ENCODE data around the gene ETNK1. TPM values are rescaled to one million over a fixed set of nuclear protein-coding genes. Genes with fewer than 3 reads are reported as not detected.
"Not testable (repeated sequence)": the region's sequence is repeated elsewhere in the genome, so short reads cannot be mapped to it uniquely, and the experiment has no call there.

Gene ETNK1
- total RNA-seq, 4 donors from 2014 or later, result 15.3 to 33.3 (median 28.5) TPM

DNA sequence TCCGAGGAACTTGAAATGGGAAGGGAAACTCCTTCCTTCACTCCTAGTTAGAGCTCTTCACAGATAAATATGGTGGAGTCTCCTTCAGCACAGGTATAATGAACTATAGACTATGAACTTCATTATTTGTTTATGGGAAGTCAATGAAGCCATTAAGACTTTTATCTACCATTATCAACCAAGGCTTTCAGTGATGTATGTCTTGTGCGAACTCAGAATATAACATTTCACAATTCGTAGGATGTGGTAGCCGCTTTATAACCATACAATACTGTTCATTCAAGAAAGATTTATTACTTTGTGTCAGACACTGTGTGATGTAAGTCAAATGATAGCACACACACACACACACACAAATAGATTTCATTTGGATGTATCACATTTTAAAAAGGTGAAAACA lies 24.8 kb upstream of the ETNK1 start:
- ATAC-seq, result no peak
- Histone ChIP-seq H3K27me3 (no peaks in the 10 kb centered on the region), H3K9me3 (no peaks in the 10 kb centered on the region), H3K4me3 (no peak overlapping the region), H3K4me1 (no peaks in the 10 kb centered on the region), H3K27ac (no peak overlapping the region), H3K36me3 (no peaks in the 10 kb centered on the region)
- TF ChIP-seq POLR2A (IDR thresholded peaks at IDR 0.05) (no peak), POLR2AphosphoS5 (IDR thresholded peaks at IDR 0.05) (no peak), CTCF (IDR thresholded peaks at IDR 0.05) (no peak), EP300 (IDR thresholded peaks at IDR 0.05) (no peak)
- WGBS, 2 donors (ENCODE audit: low coverage in 1 of 2), result 84 to 94% methylated on average over 3 to 4 of the region's 4 CpGs

GRCh38 chr12:22609501-22609900 lies 15.5 kb upstream of the ETNK1 start:
- Histone ChIP-seq H3K27ac (no peak overlapping the region), H3K4me3 (no peak overlapping the region), H3K36me3 (no peaks in the 10 kb centered on the region), H3K4me1 (no peaks in the 10 kb centered on the region), H3K27me3 (no peaks in the 10 kb centered on the region), H3K9me3 (peaks cover 0 to 21% (median 0%) of the 10 kb centered on the region in 3 donors)
- ATAC-seq, result no peak
- WGBS, 2 donors (ENCODE audit: low coverage in 1 of 2), result 15 to 37% methylated on average over 4 of the region's 4 CpGs
- TF ChIP-seq POLR2AphosphoS5 (IDR thresholded peaks at IDR 0.05) (no peak), EP300 (IDR thresholded peaks at IDR 0.05) (no peak), CTCF (IDR thresholded peaks at IDR 0.05) (no peak), POLR2A (IDR thresholded peaks at IDR 0.05) (no peak)

DNA sequence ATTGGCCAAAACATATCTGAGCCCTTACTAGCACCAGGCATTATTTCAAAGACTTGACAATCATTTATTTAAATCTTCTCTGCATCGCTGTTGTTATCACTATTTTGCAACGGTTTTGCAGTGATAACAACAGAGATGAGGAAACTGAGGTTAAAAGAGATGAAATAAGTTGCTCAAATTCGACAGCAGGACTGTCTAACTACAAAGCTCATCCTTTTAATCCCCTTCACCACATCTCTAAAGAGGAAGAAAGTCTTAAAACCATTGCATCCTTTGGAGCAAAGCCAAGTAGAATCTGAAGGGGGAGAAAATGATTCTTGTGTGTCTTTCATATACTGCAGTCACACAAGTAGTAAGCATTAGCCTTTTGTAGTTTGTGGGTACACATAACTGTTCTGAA lies 14.8 kb upstream of the ETNK1 start:
- Histone ChIP-seq H3K4me1 (no peaks in the 10 kb centered on the region), H3K27me3 (no peaks in the 10 kb centered on the region), H3K27ac (no peak overlapping the region), H3K36me3 (no peaks in the 10 kb centered on the region), H3K4me3 (no peak overlapping the region), H3K9me3 (peaks cover 0 to 21% (median 0%) of the 10 kb centered on the region in 3 donors)
- WGBS, 2 donors (ENCODE audit: low coverage in 1 of 2), result 34 to 65% methylated on average over 3 of the region's 3 CpGs
- TF ChIP-seq POLR2AphosphoS5 (IDR thresholded peaks at IDR 0.05) (no peak), EP300 (IDR thresholded peaks at IDR 0.05) (no peak), CTCF (IDR thresholded peaks at IDR 0.05) (no peak), POLR2A (IDR thresholded peaks at IDR 0.05) (no peak)
- ATAC-seq, result no peak

GRCh38 chr12:22612822-22613221 lies 12.1 kb upstream of the ETNK1 start:
- H3K4me3 ChIP-seq, ATAC-seq, H3K4me1 ChIP-seq, H3K36me3 ChIP-seq, H3K27me3 ChIP-seq, H3K27ac ChIP-seq: not testable (repeated sequence)
- H3K9me3 ChIP-seq, result peaks cover 0 to 21% (median 0%) of the 10 kb centered on the region in 3 donors
- WGBS, 2 donors (ENCODE audit: low coverage in 1 of 2), result 86 to 90% methylated on average over 5 to 6 of the region's 6 CpGs

DNA sequence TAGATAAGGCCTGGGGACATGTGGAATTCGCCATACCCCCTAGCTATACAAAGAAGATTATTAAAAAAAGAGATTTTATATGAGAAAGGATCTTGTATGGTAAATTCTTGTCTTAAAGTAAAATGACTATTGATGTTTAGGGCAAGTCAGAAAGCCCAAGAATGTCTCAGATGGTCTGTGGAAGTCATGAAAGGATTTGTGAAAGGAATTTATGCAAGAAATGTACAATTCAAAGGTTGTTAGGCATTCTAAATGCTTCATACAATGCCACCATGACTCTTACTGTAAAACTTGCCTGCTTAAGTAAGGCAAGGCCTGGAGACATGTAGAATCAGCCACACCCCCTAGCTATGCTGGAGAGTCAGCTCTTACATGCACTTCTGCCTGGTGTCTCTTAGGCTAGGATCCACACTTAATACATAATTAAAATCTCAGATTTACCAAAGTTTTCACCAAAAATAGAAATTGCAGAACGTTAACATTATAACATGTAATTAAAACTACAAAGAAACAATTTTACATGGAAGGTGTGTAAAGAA lies 8.9 kb upstream of the ETNK1 start:
- Histone ChIP-seq H3K36me3 (no peaks in the 10 kb centered on the region), H3K27me3 (no peaks in the 10 kb centered on the region), H3K4me3 (no peak overlapping the region), H3K27ac (no peak overlapping the region), H3K4me1 (no peaks in the 10 kb centered on the region), H3K9me3 (peaks cover 0 to 21% (median 0%) of the 10 kb centered on the region in 3 donors)
- ATAC-seq, result no peak
- 81 to 90% methylated on average over 2 of the region's 2 CpGs for WGBS, 2 donors (ENCODE audit: low coverage in 1 of 2)
- TF ChIP-seq EP300 (IDR thresholded peaks at IDR 0.05) (no peak), POLR2A (IDR thresholded peaks at IDR 0.05) (no peak)

GRCh38 chr12:22617630-22618029 lies 7.3 kb upstream of the ETNK1 start:
- no peak for ATAC-seq

More at GRCh38 chr12:22617630-22618029, 7.3 kb upstream of the ETNK1 start:
- H3K4me3 ChIP-seq, result no peak overlapping the region
- WGBS, 2 donors (ENCODE audit: low coverage in 1 of 2), result 81 to 91% methylated on average over 2 of the region's 2 CpGs
- no peak overlapping the region for H3K27ac ChIP-seq
- no peak for TF ChIP-seq POLR2A (IDR thresholded peaks at IDR 0.05)
- TF ChIP-seq POLR2AphosphoS5 (IDR thresholded peaks at IDR 0.05), result no peak
- TF ChIP-seq EP300 (IDR thresholded peaks at IDR 0.05), result no peak
- no peak for TF ChIP-seq CTCF (IDR thresholded peaks at IDR 0.05)
- H3K36me3 ChIP-seq, result no peaks in the 10 kb centered on the region
- peaks cover 0 to 16% (median 0%) of the 10 kb centered on the region in 3 donors for H3K9me3 ChIP-seq
- no peaks in the 10 kb centered on the region for H3K4me1 ChIP-seq
- H3K27me3 ChIP-seq, result no peaks in the 10 kb centered on the region

Data from gastroesophageal sphincter (tissue), 4 donors.